DMS53 (cell line): Measurements from ENCODE around the gene TXNDC5.

ENCODE experiments used
- DNase-seq: peaks from one replicate; lab custom pipeline; 2025; lab: John Stamatoyannopoulos, UW

TXNDC5 gene

DNA sequence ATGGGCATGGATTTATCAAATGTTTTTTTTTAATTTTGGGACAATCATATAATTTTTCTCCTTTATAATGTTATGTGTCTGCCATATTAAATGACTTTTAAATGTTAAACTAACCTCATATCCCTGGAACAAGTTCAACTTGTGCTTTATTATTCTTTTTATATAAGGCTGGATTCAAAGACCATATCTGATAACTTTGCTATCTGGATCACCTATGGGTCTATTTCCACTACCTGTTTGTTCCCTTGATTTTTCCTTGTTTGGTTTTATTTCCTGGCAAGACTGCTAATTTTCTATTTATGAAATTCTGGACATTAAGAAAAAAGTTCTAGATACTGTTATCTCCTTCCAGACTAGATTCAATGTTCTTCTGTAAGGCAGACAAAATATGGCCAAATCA, 58.8 kb downstream of the TXNDC5 start:
- DNase-seq, result no peak

DNA sequence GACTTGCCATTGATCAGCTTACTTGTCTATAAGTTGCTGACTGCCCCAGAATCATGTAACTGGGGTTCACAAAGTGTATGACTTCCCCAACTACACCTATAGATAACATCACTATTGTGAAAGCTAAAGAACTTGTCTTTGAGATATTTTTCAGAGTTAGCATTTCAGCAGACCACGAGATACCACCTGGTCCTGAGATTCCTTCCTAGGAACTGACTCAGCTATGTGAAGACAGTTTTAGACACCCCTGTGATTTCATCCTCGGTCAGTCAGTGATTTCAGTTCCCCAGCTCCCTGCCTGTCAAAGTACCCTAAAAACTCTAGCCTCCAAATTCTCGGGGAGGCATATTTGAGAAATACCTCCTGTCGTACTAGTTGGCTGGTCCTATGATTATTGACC, 62.4 kb downstream of the TXNDC5 start:
- DNase-seq, result no peak

DNA sequence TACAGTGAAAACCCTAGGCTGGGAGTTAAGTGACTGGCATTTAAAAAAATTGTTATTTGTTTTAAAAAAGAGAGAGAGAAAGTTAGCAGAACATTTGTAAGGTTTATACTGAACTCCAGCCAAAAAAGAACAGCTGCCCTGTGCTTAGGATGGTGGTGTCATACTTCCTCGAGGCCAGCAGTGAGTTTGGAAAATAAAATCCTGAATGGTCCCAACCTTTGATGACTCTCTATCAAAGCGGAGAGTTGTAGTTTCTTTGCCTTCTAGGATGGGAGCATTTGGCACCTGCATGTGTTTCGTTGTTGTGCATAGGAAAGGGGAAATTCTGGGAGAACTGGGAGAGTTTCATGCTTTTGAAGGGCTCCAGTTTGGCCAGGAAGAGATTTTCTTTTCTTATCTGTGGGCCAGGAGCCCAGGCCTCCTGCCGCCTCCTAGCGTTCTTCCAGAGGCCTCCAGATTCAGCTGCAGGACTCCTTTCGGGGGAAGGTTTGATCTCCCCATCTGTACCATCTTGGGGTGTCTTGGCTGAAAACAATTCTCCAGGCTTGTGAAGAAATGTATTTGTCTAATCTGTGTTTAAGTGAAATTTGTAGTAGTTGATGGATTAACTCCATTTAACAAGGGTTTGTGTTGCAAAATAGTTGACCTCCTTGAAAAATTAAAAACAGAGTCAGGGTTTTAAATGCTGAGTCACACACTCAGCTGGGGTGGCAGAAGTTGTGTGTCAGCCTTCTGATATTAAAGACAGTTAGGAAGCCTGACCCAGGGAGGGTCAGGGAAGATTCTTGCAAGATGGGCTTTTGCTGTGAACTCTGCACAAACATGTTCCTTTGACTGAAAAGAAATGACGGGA, 63.4 kb downstream of the TXNDC5 start:
- DNase-seq, result no peak

DNA sequence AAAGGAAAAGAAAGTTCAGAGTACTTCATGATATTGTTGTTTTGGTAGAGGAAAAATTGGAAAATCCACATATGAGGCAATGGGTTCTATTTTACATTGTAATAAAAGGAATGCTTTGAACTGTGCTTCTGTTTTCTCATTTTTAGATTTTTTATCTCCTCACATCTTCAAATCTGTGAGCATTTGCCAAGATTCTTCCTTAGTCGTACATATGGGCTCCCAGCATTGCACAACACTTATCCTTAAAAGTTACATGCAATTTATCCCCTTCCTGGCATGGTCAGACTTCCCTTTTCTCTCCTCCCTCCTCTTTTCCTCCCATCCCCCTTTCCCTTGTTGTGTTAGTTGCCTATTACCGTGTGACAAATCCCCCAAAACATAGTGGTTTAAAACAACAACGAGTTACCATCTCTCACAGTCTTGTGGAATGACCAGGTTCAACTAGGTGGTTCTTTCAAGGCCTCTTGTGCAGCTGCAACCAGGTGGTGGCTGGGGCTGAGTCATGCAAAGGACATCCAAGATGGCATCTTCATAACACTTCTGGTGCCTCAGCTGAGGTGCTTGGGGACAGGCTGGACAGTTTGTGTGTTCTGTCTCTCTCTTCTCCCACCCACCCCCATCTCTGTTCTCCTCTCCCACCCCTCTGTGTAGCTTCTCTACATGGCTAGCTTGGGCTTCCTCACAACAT, 68.7 kb downstream of the TXNDC5 start:
- DNase-seq, result peak; percentile 5

DNA sequence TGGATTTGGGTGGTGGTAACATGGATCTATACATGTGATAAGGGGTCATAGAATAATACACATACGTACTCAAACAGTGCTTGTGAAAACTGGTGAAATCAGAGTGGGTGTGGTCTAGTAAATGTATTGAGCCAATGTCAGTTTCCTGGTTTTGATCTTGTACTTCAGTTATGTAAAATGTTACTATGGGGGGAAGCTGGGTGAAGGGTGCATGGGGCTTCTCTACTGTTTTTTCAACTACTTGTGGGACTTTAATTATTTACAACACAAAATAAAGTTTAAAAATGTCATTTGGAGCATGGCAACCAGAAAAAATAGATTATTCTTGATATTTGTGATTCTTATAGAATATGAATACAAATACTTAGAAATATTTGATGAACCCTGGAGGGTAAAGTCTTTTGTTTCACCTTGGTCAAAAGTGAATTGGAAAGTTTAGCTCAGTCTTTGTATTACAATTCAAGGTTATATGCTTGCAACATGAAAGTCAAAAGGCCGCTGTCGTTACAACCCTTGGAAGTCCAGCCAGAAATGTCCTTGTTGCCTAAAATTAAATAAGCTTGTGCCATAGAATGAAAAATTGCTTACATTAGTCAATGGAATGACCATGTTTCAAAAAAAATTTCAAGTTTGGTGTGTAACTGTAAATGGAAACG, 74.1 kb downstream of the TXNDC5 start:
- DNase-seq, result no peak

DNA sequence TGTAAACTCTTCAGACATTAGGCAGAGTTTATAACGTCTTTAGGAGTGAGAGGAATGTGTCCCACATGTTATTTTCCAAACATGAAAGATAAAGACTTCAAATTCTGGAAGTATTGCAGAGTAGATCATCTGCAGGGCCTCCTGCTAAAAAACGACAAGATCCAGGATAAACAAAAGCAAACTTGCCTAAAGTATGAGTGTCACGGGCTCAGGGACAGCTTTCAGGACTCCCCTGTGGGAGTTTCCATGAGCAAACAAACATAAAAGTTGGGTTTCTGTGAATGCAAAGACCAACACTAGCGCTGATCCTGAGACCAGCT, 76.9 kb downstream of the TXNDC5 start:
- no peak for DNase-seq

DNA sequence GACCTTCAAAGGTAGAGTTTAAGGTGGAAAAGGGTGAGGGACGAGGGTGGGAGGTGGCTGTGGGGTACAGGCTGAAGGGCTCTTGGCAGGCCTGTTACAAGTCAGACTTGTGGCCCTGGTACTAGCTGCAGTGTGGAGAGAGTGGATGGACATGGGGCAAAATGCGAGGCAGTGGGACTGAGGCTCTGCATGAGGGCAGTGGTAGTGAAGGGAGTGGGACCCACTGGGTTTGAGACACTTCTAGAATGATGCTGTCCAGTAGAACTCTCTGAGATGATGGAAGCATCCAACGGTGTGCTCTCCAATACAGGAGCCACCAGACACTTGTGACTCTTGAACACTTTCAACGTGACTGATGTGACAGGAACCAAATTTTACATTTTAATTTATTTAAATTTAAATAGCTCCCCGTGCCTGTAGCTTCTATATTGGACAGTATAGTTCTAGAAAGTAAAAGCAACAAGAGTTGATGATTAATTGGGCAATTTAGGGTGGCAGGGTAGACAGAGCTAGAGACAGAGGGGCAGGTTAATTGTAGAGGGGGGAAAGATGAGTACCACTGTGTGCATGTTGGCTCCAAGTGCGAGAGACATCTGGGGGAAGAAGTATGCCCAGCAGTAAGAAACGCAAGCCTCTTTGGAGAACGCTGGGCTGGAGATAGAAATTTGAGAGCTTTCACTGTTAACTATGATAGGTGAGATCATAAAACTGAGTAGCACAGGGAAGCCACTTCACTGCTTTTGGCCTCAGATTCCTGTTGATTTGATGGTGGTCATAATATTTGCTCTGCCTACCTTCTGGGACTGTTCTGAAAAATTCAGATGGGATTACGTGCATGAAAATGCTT, 77.5 kb downstream of the TXNDC5 start:
- DNase-seq, result no peak
